ENCODE measurements around the gene CSDE1.

DNA sequence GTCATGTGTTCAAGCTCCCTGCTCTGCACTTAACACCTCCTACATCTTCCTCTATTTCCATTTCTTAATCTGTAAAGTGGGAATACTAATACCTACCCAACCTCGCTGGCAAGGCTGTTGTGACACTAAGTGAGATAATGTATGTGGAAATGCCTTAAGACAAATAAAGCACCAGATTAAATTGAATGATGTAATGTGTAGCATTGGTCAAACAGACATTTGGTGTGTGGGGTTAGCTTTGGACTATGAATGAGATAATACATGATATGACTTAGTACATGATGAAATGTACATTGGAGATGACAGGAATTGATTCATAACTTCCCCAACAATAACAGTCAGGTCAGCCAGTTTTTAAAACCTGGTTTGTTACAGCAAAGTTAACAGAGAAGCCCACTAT lies 67.6 kb downstream of the CSDE1 start:
- TF ChIP-seq, protein P1, sequence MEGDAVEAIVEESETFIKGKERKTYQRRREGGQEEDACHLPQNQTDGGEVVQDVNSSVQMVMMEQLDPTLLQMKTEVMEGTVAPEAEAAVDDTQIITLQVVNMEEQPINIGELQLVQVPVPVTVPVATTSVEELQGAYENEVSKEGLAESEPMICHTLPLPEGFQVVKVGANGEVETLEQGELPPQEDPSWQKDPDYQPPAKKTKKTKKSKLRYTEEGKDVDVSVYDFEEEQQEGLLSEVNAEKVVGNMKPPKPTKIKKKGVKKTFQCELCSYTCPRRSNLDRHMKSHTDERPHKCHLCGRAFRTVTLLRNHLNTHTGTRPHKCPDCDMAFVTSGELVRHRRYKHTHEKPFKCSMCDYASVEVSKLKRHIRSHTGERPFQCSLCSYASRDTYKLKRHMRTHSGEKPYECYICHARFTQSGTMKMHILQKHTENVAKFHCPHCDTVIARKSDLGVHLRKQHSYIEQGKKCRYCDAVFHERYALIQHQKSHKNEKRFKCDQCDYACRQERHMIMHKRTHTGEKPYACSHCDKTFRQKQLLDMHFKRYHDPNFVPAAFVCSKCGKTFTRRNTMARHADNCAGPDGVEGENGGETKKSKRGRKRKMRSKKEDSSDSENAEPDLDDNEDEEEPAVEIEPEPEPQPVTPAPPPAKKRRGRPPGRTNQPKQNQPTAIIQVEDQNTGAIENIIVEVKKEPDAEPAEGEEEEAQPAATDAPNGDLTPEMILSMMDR (IDR thresholded peaks at IDR 0.05; ENCODE audit: insufficient read depth, low read length, poor library complexity, severe bottlenecking), result no peak
- TF ChIP-seq EZH2phosphoT487 (conservative IDR thresholded peaks at IDR 0.05; ENCODE audit: low read length), result no peak

All from SU-DHL-6 (cell line).